Neural progenitor cell (in vitro differentiated cells): ENCODE measurements around the gene BMS1. TPM values are rescaled to one million over a fixed set of nuclear protein-coding genes. Genes with fewer than 3 reads are reported as not detected.

Experiments used
- DNase-seq: peaks from one replicate; pipeline ENCODE4 v3.0.0-alpha.2; 2016; ENCODE audit warnings: low spot score
- H2AFZ ChIP-seq: fragments of 200-600 bp; sonication (generic); replicated peaks from 2 replicates; pipeline ENCODE4 v1.6.1; 2016; ENCODE audit warnings: antibody characterized with exemption
- H3F3A ChIP-seq: fragments of 200-600 bp; sonication (generic); 2 replicates; pipeline ENCODE4 v1.6.1; 2016; ENCODE audit warnings: antibody characterized with exemption, low read depth
- H3K27ac ChIP-seq: fragments of 200-600 bp; sonication (generic); 2 replicates; pipeline ENCODE4 v1.5.1; 2016; ENCODE audit warnings: mild to moderate bottlenecking
- H3K27me3 ChIP-seq: fragments of 200-600 bp; sonication (generic); 2 replicates; pipeline ENCODE4 v1.6.1; 2016; ENCODE audit warnings: mild to moderate bottlenecking, moderate library complexity
- H3K36me3 ChIP-seq: fragments of 200-600 bp; sonication (generic); 2 replicates; pipeline ENCODE4 v1.5.1; 2016
- H3K4me1 ChIP-seq: fragments of 200-600 bp; sonication (generic); 2 replicates; pipeline ENCODE4 v1.6.1; 2016; ENCODE audit warnings: mixed run types
- H3K4me2 ChIP-seq: fragments of 200-600 bp; sonication (generic); 2 replicates; pipeline ENCODE4 v1.6.1; 2016
- H3K4me3 ChIP-seq: fragments of 200-600 bp; sonication (generic); 2 replicates; pipeline ENCODE4 v1.5.1; 2016
- H3K79me2 ChIP-seq: fragments of 200-600 bp; sonication (generic); 2 replicates; pipeline ENCODE4 v1.6.1; 2016; ENCODE audit warnings: low read depth
- H3K9ac ChIP-seq: fragments of 200-600 bp; sonication (generic); 2 replicates; pipeline ENCODE4 v1.6.1; 2016
- H3K9me3 ChIP-seq: fragments of 200-600 bp; sonication (generic); 2 replicates; pipeline ENCODE4 v1.5.1; 2016; ENCODE audit warnings: low read depth
- H4K20me1 ChIP-seq: fragments of 200-600 bp; sonication (generic); 2 replicates; pipeline ENCODE4 v1.6.1; 2016; ENCODE audit warnings: low read depth
- H3K27ac Mint-ChIP-seq: 3 replicates; pipeline ENCODE4 v1.8.0; 2021; ENCODE audit warnings: mixed read lengths
- H3K27me3 Mint-ChIP-seq: 2 replicates; pipeline ENCODE4 v1.8.0; 2022; ENCODE audit warnings: low read depth, mild to moderate bottlenecking, inconsistent platforms, moderate library complexity, mixed read lengths; ENCODE audit not compliant: insufficient read depth
- H3K36me3 Mint-ChIP-seq: 3 replicates; pipeline ENCODE4 v1.8.0; 2021; ENCODE audit warnings: mixed read lengths
- H3K4me1 Mint-ChIP-seq: 3 replicates; pipeline ENCODE4 v1.8.0; 2021; ENCODE audit warnings: mixed read lengths
- H3K4me3 Mint-ChIP-seq: 3 replicates; pipeline ENCODE4 v1.8.0; 2021; ENCODE audit warnings: mild to moderate bottlenecking, moderate library complexity, mixed read lengths
- H3K9me3 Mint-ChIP-seq: 3 replicates; pipeline ENCODE4 v1.8.0; 2020; ENCODE audit warnings: mixed read lengths
- EZH2 ChIP-seq: fragments of 200-600 bp; sonication (generic); IDR thresholded peaks from 2 replicates; pipeline ENCODE4 v1.6.1; 2017; ENCODE audit warnings: antibody characterized with exemption, mild to moderate bottlenecking, moderate library complexity
- EZH2phosphoT487 ChIP-seq: fragments of 200-600 bp; sonication (generic); IDR thresholded peaks from 2 replicates; pipeline ENCODE4 v1.6.1; 2017; ENCODE audit warnings: antibody characterized with exemption
- total RNA-seq: library from RNA; depleted of rRNA; stranded (reverse); fragments of >200 nt; gene quantifications from 2 replicates; pipeline ENCODE4 v1.2.3, GENCODE V29; 2015; ENCODE audit warnings: low replicate concordance
- TF ChIP-seq, protein P1 (sequence below): fragments of 200-600 bp; sonication (generic); IDR thresholded peaks from 2 replicates; pipeline ENCODE4 v1.5.1; 2017; ENCODE audit warnings: antibody characterized with exemption, mild to moderate bottlenecking

BMS1 gene
- total RNA-seq, 1 donor from 2014 or later: 34.5 TPM

DNA sequence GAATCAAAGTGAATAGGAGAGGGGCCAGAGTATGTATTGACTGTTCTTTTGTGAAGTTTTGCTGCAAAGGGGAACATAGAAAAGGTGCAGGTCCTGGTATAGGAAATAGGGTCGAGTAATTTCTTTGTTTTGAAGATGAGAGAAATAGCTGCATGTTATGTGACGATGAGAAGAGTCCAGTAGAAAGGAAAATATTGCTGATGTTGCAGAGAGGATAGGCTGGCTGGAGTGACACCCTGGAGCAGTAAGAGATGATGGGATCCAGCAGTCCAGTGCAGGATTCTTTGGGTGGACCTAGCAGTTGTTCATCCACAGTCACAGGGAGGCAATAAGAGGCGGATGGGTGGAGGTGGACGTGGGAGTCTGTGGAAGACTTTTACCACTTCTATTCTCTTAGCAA is 2.1 kb upstream of the BMS1 start:
- Mint-ChIP-seq H3K27ac (no peak overlapping the region), H3K9me3 (no peaks in the 10 kb centered on the region), H3K4me3 (peak overlapping the region; percentile 100), H3K4me1 (peaks cover 2% of the 10 kb centered on the region), H3K36me3 (peaks cover 1% of the 10 kb centered on the region), H3K27me3 (peaks cover 3% of the 10 kb centered on the region)
- DNase-seq: no peak
- Histone ChIP-seq H3K4me2 (no peak overlapping the region), H3K9ac (no peak overlapping the region), H3K4me1 (peaks cover 7% of the 10 kb centered on the region), H3K36me3 (no peaks in the 10 kb centered on the region), H2AFZ (no peak overlapping the region), H3K4me3 (no peak overlapping the region), H4K20me1 (no peaks in the 10 kb centered on the region), H3K27me3 (peaks cover 33% of the 10 kb centered on the region), H3F3A (peaks cover 6% of the 10 kb centered on the region), H3K79me2 (peaks cover 25% of the 10 kb centered on the region), H3K27ac (no peak overlapping the region), H3K9me3 (no peaks in the 10 kb centered on the region)
- no peak for TF ChIP-seq EZH2phosphoT487
- TF ChIP-seq EZH2: no peak
- TF ChIP-seq, protein P1, sequence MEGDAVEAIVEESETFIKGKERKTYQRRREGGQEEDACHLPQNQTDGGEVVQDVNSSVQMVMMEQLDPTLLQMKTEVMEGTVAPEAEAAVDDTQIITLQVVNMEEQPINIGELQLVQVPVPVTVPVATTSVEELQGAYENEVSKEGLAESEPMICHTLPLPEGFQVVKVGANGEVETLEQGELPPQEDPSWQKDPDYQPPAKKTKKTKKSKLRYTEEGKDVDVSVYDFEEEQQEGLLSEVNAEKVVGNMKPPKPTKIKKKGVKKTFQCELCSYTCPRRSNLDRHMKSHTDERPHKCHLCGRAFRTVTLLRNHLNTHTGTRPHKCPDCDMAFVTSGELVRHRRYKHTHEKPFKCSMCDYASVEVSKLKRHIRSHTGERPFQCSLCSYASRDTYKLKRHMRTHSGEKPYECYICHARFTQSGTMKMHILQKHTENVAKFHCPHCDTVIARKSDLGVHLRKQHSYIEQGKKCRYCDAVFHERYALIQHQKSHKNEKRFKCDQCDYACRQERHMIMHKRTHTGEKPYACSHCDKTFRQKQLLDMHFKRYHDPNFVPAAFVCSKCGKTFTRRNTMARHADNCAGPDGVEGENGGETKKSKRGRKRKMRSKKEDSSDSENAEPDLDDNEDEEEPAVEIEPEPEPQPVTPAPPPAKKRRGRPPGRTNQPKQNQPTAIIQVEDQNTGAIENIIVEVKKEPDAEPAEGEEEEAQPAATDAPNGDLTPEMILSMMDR: no peak

DNA sequence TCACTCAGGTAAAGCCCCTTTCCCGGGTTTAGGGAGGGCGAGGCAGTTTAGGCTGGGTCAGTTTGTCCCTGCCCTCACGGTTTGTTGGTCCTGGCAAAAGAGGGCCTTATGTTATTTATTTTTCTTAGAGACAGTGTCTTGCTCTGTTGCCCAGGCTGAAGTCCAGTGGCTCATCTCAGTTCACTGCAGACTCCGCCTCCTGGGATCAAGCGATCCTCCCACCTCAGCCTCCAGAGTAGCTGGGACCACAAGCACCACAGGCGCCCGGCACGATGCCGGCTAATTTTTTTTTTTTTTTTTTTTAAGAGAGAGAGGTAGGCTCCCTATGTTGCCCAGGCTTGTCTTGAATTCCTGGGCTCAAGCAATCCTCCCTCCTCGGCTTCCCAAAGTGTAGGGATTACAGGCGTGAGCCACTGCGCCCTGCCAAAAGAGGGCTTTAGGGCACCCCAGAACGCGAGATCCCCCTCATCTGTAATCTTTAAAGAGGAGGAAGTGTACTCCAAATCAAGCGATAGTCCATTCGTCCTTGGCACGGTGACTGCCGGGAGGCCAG is 626 bp upstream of the BMS1 start:
- Histone ChIP-seq H3K4me3 (peak overlapping the region; percentile 75), H3F3A (peaks cover 6% of the 10 kb centered on the region), H3K4me1 (peaks cover 7% of the 10 kb centered on the region), H3K9ac (peak overlapping the region; percentile 78), H3K36me3 (no peaks in the 10 kb centered on the region), H3K9me3 (no peaks in the 10 kb centered on the region), H3K4me2 (peak overlapping the region; percentile 84), H4K20me1 (no peaks in the 10 kb centered on the region), H3K79me2 (peaks cover 25% of the 10 kb centered on the region), H3K27ac (peak overlapping the region; percentile 82), H2AFZ (peak overlapping the region; percentile 98), H3K27me3 (peaks cover 30% of the 10 kb centered on the region)
- Mint-ChIP-seq H3K4me3 (peak overlapping the region; percentile 100), H3K9me3 (no peaks in the 10 kb centered on the region), H3K27me3 (peaks cover 3% of the 10 kb centered on the region), H3K4me1 (peaks cover 2% of the 10 kb centered on the region), H3K36me3 (peaks cover 11% of the 10 kb centered on the region), H3K27ac (peak overlapping the region; percentile 81)
- DNase-seq: no peak
- TF ChIP-seq, protein P1: no peak
- TF ChIP-seq EZH2phosphoT487: no peak
- TF ChIP-seq EZH2: no peak

DNA sequence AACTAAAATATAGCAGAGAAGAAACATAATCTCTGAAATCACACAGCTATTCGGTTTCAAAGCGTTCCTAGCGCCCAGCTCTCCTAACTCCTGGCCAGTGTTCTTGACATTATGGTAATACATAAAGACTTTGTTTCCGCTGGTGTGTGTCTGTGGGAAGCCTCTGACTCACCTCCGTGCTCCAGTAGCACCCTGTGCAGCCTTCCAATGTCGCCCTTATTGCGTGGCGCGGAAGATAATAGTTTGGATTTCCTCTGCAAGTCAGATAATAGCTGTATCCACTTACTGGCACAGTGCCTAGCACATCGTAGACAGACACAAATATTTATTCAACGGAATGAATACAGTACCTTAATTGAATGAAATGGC is 570 bp downstream of the BMS1 start:
- H3K27me3 Mint-ChIP-seq: peaks cover 3% of the 10 kb centered on the region
- DNase-seq: peak; percentile 29
- peaks cover 2% of the 10 kb centered on the region for H3K4me1 Mint-ChIP-seq
- Histone ChIP-seq H4K20me1 (no peaks in the 10 kb centered on the region), H3K27me3 (peaks cover 18% of the 10 kb centered on the region), H3K36me3 (peaks cover 8% of the 10 kb centered on the region), H3K27ac (no peak overlapping the region), H3F3A (peaks cover 6% of the 10 kb centered on the region), H3K4me2 (peak overlapping the region; percentile 84), H3K79me2 (peaks cover 25% of the 10 kb centered on the region), H3K4me1 (peaks cover 7% of the 10 kb centered on the region), H3K9me3 (no peaks in the 10 kb centered on the region), H3K9ac (peak overlapping the region; percentile 78), H2AFZ (peak overlapping the region; percentile 98), H3K4me3 (peak overlapping the region; percentile 75)
- no peaks in the 10 kb centered on the region for H3K9me3 Mint-ChIP-seq
- TF ChIP-seq EZH2phosphoT487 (no peak), EZH2 (no peak)
- TF ChIP-seq, protein P1: no peak
- peak overlapping the region; percentile 99 for H3K27ac Mint-ChIP-seq
- peak overlapping the region; percentile 100 for H3K4me3 Mint-ChIP-seq
- peaks cover 15% of the 10 kb centered on the region for H3K36me3 Mint-ChIP-seq
